H9 (cell line): ENCODE measurements around the gene VPS35L. TPM values are rescaled to one million over a fixed set of nuclear protein-coding genes. Genes with fewer than 3 reads are reported as not detected.
"Not testable (repeated sequence)": the region's sequence is repeated elsewhere in the genome, so short reads cannot be mapped to it uniquely, and the experiment has no call there.

Experiments used
- DNase-seq: peaks from one replicate; pipeline ENCODE4 v3.0.0-alpha.2; 2017
- H2AFZ ChIP-seq: one replicate; pipeline ENCODE4 v1.6.1; 2013; ENCODE audit warnings: mild to moderate bottlenecking, low read length, control low read depth, moderate library complexity
- H2AK5ac ChIP-seq: 2 replicates; pipeline ENCODE4 v1.6.1; 2013; ENCODE audit warnings: low read length, control low read depth, mixed read lengths; ENCODE audit not compliant: insufficient read length
- H2BK120ac ChIP-seq: one replicate; pipeline ENCODE4 v1.6.1; 2013; ENCODE audit warnings: low read depth, mild to moderate bottlenecking, low read length, control low read depth, inconsistent platforms; ENCODE audit not compliant: poor library complexity, severe bottlenecking
- H2BK12ac ChIP-seq: 2 replicates; pipeline ENCODE4 v1.6.1; 2013; ENCODE audit warnings: low read length, control low read depth, mixed read lengths, low read depth; ENCODE audit not compliant: insufficient read length
- H2BK15ac ChIP-seq: 2 replicates; pipeline ENCODE4 v1.6.1; 2013; ENCODE audit warnings: low read depth, low read length, control low read depth
- H2BK20ac ChIP-seq: one replicate; pipeline ENCODE4 v1.6.1; 2013; ENCODE audit warnings: low read depth, mild to moderate bottlenecking, low read length, control low read depth, inconsistent platforms; ENCODE audit not compliant: poor library complexity, severe bottlenecking
- H2BK5ac ChIP-seq: 2 replicates; pipeline ENCODE4 v1.6.1; 2013; ENCODE audit warnings: low read length, control low read depth, mixed read lengths; ENCODE audit not compliant: insufficient read length
- H3K14ac ChIP-seq: 2 replicates; pipeline ENCODE4 v1.6.1; 2013; ENCODE audit warnings: low read length, control low read depth; ENCODE audit not compliant: insufficient read depth
- H3K18ac ChIP-seq: 2 replicates; pipeline ENCODE4 v1.6.1; 2013; ENCODE audit warnings: low read depth, mild to moderate bottlenecking, mixed read lengths, low read length, control low read depth; ENCODE audit not compliant: insufficient read length
- H3K23ac ChIP-seq: 2 replicates; pipeline ENCODE4 v1.6.1; 2013; ENCODE audit warnings: low read length, control low read depth, mixed read lengths, low read depth; ENCODE audit not compliant: insufficient read length
- H3K23me2 ChIP-seq: 2 replicates; pipeline ENCODE4 v1.6.1; 2013; ENCODE audit warnings: low read depth, mild to moderate bottlenecking, mixed read lengths, low read length, control low read depth; ENCODE audit not compliant: insufficient read length, poor library complexity, severe bottlenecking
- H3K27ac ChIP-seq: 2 replicates; pipeline ENCODE4 v1.5.1; 2013; ENCODE audit warnings: low read length, control low read depth, mixed read lengths, low read depth; ENCODE audit not compliant: insufficient read length
- H3K27me3 ChIP-seq: 2 replicates; pipeline ENCODE4 v1.6.1; 2013; ENCODE audit warnings: low read length, control low read depth, inconsistent platforms; ENCODE audit not compliant: insufficient read depth
- H3K4ac ChIP-seq: 2 replicates; pipeline ENCODE4 v1.6.1; 2013; ENCODE audit warnings: low read depth, mild to moderate bottlenecking, control low read depth, inconsistent platforms, low read length, moderate library complexity
- H3K4me1 ChIP-seq: 2 replicates; pipeline ENCODE4 v1.6.1; 2013; ENCODE audit warnings: low read length, control low read depth, inconsistent platforms; ENCODE audit not compliant: insufficient read depth
- H3K4me2 ChIP-seq: 2 replicates; pipeline ENCODE4 v1.6.1; 2013; ENCODE audit warnings: low read length, control low read depth, mixed read lengths; ENCODE audit not compliant: insufficient read length, insufficient read depth
- H3K56ac ChIP-seq: 2 replicates; pipeline ENCODE4 v1.6.1; 2013; ENCODE audit warnings: low read depth, mild to moderate bottlenecking, mixed read lengths, low read length, control low read depth; ENCODE audit not compliant: insufficient read length
- H3K79me1 ChIP-seq: 2 replicates; pipeline ENCODE4 v1.6.1; 2013; ENCODE audit warnings: low read depth, mild to moderate bottlenecking, moderate library complexity, low read length, control low read depth, inconsistent platforms; ENCODE audit not compliant: insufficient read depth, poor library complexity, severe bottlenecking
- H3K79me2 ChIP-seq: 2 replicates; pipeline ENCODE4 v1.6.1; 2013; ENCODE audit warnings: low read length, control low read depth, inconsistent platforms; ENCODE audit not compliant: insufficient read depth
- H3K9ac ChIP-seq: 2 replicates; pipeline ENCODE4 v1.6.1; 2013; ENCODE audit warnings: low read length, control low read depth, mixed read lengths; ENCODE audit not compliant: insufficient read length; ENCODE audit errors: extremely low read depth
- H3K9me3 ChIP-seq: one replicate; pipeline ENCODE4 v1.6.1; 2013; ENCODE audit warnings: low read depth, low read length, inconsistent platforms; ENCODE audit not compliant: control insufficient read depth
- H3T11ph ChIP-seq: one replicate; pipeline ENCODE4 v1.6.1; 2013; ENCODE audit warnings: mild to moderate bottlenecking, low read length, control low read depth, inconsistent platforms
- H4K20me1 ChIP-seq: one replicate; pipeline ENCODE4 v1.6.1; 2013; ENCODE audit not compliant: control insufficient read depth, insufficient read length, insufficient read depth
- H4K5ac ChIP-seq: 2 replicates; pipeline ENCODE4 v1.6.1; 2013; ENCODE audit warnings: low read depth, mild to moderate bottlenecking, mixed read lengths, low read length, control low read depth; ENCODE audit not compliant: insufficient read length
- H4K8ac ChIP-seq: replicated peaks from 2 replicates; pipeline ENCODE4 v1.6.1; 2013; ENCODE audit warnings: low read length, control low read depth, mixed read lengths, low read depth; ENCODE audit not compliant: insufficient read length
- H4K91ac ChIP-seq: 2 replicates; pipeline ENCODE4 v1.6.1; 2013; ENCODE audit warnings: low read depth, mild to moderate bottlenecking, moderate library complexity, mixed read lengths, low read length, control low read depth; ENCODE audit not compliant: insufficient read length
- H3K27ac Mint-ChIP-seq, 3 experiments: 2 replicates in 2 of 3; 3 replicates in 1 of 3; pipeline ENCODE4 v1.8.0; 2020 to 2021; ENCODE audit warnings: mixed read lengths in 3 of 3, mild to moderate bottlenecking in 1 of 3, moderate library complexity in 1 of 3
- H3K27me3 Mint-ChIP-seq: 2 replicates; pipeline ENCODE4 v1.8.0; 2021; ENCODE audit warnings: low read depth, mild to moderate bottlenecking, moderate library complexity, mixed read lengths
- H3K36me3 Mint-ChIP-seq, 3 experiments: 2 replicates in 2 of 3; 3 replicates in 1 of 3; pipeline ENCODE4 v1.8.0; 2020 to 2021; ENCODE audit warnings: low read depth in 3 of 3, mixed read lengths in 3 of 3; ENCODE audit not compliant: insufficient read depth in 1 of 3
- H3K4me1 Mint-ChIP-seq, 2 experiments: 2 replicates each; pipeline ENCODE4 v1.8.0; 2020; ENCODE audit warnings: mixed read lengths in 2 of 2
- H3K4me3 Mint-ChIP-seq, 2 experiments: 2 replicates in 1 of 2; 3 replicates in 1 of 2; pipeline ENCODE4 v1.8.0; 2020 to 2021; ENCODE audit warnings: mild to moderate bottlenecking in 2 of 2, mixed read lengths in 2 of 2, moderate library complexity in 1 of 2
- H3K9me3 Mint-ChIP-seq, 2 experiments: 2 replicates in 1 of 2; 3 replicates in 1 of 2; pipeline ENCODE4 v1.8.0; 2020; ENCODE audit warnings: mild to moderate bottlenecking in 2 of 2, mixed read lengths in 2 of 2, moderate library complexity in 1 of 2
- WGBS: extraction: QIAGEN DNeasy Blood & Tissue Kit; methylation state at CpG from one replicate; pipeline ENCODE4 v1.1.7; 2013; ENCODE audit warnings: missing lambda C conversion rate, low lambda C conversion rate, mixed read lengths; ENCODE audit not compliant: insufficient read length; ENCODE audit errors: extremely low coverage; 5-methylcytosine and 5-hydroxymethylcytosine counted together
- total RNA-seq: library from RNA; stranded (reverse); gene quantifications from 2 replicates; pipeline ENCODE4 v1.2.1, GENCODE V29; 2021
- TF ChIP-seq, protein P1 (sequence below): fragments of 200-600 bp; sonication (generic); conservative IDR thresholded peaks from 3 replicates; pipeline ENCODE4 v1.8.0; 2021; ENCODE audit warnings: antibody characterized with exemption, mild to moderate bottlenecking

Gene VPS35L
- total RNA-seq, 1 experiment from 2014 or later, result 58.4 TPM

DNA sequence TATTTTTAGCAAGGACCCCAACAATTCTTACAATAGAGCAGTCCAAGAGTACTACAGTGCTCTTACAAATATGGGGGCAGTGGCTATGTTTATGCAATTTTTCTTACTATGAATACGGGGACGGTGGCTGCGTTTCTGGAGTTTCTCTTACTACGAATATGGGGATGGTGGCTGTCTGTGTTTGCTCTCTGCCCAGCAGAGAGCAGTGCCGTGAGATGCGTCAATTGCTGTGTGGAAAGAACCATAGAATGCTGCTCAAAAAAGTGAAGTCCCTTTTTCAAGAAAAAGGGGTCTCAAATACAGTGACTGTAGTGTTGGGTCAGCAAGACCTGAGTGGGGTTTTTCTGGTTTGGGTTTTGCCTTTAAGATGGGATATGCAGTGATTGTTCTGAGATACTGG lies 108.7 kb downstream of the VPS35L start:
- Mint-ChIP-seq H3K4me1 (peaks cover 11 to 20% of the 10 kb centered on the region in 2 experiments), H3K27me3 (no peaks in the 10 kb centered on the region; the same call in 1 of the 2 replicates), H3K27ac (no peak overlapping the region; a peak in 1 of 7 replicates), H3K4me3 (no peak overlapping the region), H3K36me3 (peaks cover 17 to 40% (median 37%) of the 10 kb centered on the region in 3 experiments), H3K9me3 (peaks cover 14 to 19% of the 10 kb centered on the region in 2 experiments; a peak in 4 of 5 replicates)
- H2AK5ac ChIP-seq, result no peak overlapping the region
- no peaks in the 10 kb centered on the region for H3K79me2 ChIP-seq
- no peak overlapping the region for H3K23ac ChIP-seq
- no peak overlapping the region for H3K4me2 ChIP-seq
- H4K5ac ChIP-seq, result no peak overlapping the region
- no peak overlapping the region for H2BK5ac ChIP-seq
- no peak overlapping the region for H2BK20ac ChIP-seq
- no peaks in the 10 kb centered on the region for H3K27me3 ChIP-seq
- H3K27ac ChIP-seq, result no peak overlapping the region
- no peak overlapping the region for H2BK12ac ChIP-seq
- TF ChIP-seq, protein P1, sequence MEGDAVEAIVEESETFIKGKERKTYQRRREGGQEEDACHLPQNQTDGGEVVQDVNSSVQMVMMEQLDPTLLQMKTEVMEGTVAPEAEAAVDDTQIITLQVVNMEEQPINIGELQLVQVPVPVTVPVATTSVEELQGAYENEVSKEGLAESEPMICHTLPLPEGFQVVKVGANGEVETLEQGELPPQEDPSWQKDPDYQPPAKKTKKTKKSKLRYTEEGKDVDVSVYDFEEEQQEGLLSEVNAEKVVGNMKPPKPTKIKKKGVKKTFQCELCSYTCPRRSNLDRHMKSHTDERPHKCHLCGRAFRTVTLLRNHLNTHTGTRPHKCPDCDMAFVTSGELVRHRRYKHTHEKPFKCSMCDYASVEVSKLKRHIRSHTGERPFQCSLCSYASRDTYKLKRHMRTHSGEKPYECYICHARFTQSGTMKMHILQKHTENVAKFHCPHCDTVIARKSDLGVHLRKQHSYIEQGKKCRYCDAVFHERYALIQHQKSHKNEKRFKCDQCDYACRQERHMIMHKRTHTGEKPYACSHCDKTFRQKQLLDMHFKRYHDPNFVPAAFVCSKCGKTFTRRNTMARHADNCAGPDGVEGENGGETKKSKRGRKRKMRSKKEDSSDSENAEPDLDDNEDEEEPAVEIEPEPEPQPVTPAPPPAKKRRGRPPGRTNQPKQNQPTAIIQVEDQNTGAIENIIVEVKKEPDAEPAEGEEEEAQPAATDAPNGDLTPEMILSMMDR, result no peak
- H3K4me1 ChIP-seq, result no peaks in the 10 kb centered on the region
- no peak overlapping the region for H4K91ac ChIP-seq
- DNase-seq, result no peak
- H3K56ac ChIP-seq, result no peak overlapping the region
- H3K18ac ChIP-seq, result no peak overlapping the region
- no peak overlapping the region for H4K8ac ChIP-seq
- no peaks in the 10 kb centered on the region for H3K9me3 ChIP-seq
- WGBS, result no CpG with 5 or more reads among the region's 6 CpGs
- H4K20me1 ChIP-seq, result no peaks in the 10 kb centered on the region
- H3K4ac ChIP-seq, result no peak overlapping the region
- no peaks in the 10 kb centered on the region for H3K79me1 ChIP-seq
- H3T11ph ChIP-seq, result no peak overlapping the region
- H3K23me2 ChIP-seq, result no peaks in the 10 kb centered on the region
- H2BK15ac ChIP-seq, result no peak overlapping the region
- no peak overlapping the region for H3K14ac ChIP-seq
- no peak overlapping the region for H3K9ac ChIP-seq
- H2AFZ ChIP-seq, result no peak overlapping the region
- no peak overlapping the region for H2BK120ac ChIP-seq

- H3K9ac ChIP-seq, H3T11ph ChIP-seq, H3K27ac ChIP-seq, H3K27me3 Mint-ChIP-seq, H2BK120ac ChIP-seq, H4K8ac ChIP-seq, H3K4me2 ChIP-seq, H2BK20ac ChIP-seq, H3K14ac ChIP-seq, H2BK15ac ChIP-seq, H3K56ac ChIP-seq, H4K5ac ChIP-seq, H3K27me3 ChIP-seq, H3K4me1 ChIP-seq, H3K79me1 ChIP-seq, H3K9me3 ChIP-seq, H3K27ac Mint-ChIP-seq, H3K23ac ChIP-seq, H2AK5ac ChIP-seq, H4K91ac ChIP-seq, H2BK12ac ChIP-seq, DNase-seq, H3K18ac ChIP-seq, H4K20me1 ChIP-seq, H2BK5ac ChIP-seq, H3K23me2 ChIP-seq, H3K4me3 Mint-ChIP-seq, H2AFZ ChIP-seq, H3K4ac ChIP-seq, H3K79me2 ChIP-seq: not testable (repeated sequence)
- no CpG with 5 or more reads among the region's 3 CpGs for WGBS
- Mint-ChIP-seq H3K9me3 (peaks cover 14 to 19% of the 10 kb centered on the region in 2 experiments; a peak in 4 of 5 replicates), H3K4me1 (peaks cover 11 to 20% of the 10 kb centered on the region in 2 experiments), H3K36me3 (peaks cover 17 to 45% (median 44%) of the 10 kb centered on the region in 3 experiments)
Observed at GRCh38 chr16:19665313-19665712, 109.8 kb downstream of the VPS35L start.
